Gastroesophageal sphincter (tissue), 4 donors: Measurements from ENCODE around the gene HSD17B8. TPM values are rescaled to one million over a fixed set of nuclear protein-coding genes. Genes with fewer than 3 reads are reported as not detected.

ENCODE experiments used
- ATAC-seq: fragments of 150-250 bp; one replicate; pipeline ENCODE4 v1.9.1; 2016; ENCODE audit warnings: mild to moderate bottlenecking, moderate library complexity
- H3K27ac ChIP-seq, 4 donors: fragments of 200-600 bp; sonication (generic) in 3 of 4; 1 replicate in 3 of 4; 2 replicates in 1 of 4; pipeline ENCODE4 v1.5.1; 2016 to 2019
- H3K27me3 ChIP-seq: fragments of 200-600 bp; sonication (generic); one replicate; pipeline ENCODE4 v1.5.1; 2019
- H3K36me3 ChIP-seq, 2 donors: fragments of 200-600 bp; sonication (generic); one replicate each; pipeline ENCODE4 v1.5.1; 2019; ENCODE audit warnings: control low read depth in 1 of 2
- H3K4me1 ChIP-seq, 3 donors: fragments of 200-600 bp; sonication (generic); 1 replicate in 2 of 3; 2 replicates in 1 of 3; pipeline ENCODE4 v1.5.1; 2016 to 2019; ENCODE audit warnings: control low read depth in 2 of 3
- H3K4me3 ChIP-seq, 2 donors: fragments of 200-600 bp; sonication (generic); one replicate each; pipeline ENCODE4 v1.5.1; 2019; ENCODE audit warnings: mild to moderate bottlenecking in 1 of 2, moderate library complexity in 1 of 2
- H3K9me3 ChIP-seq, 3 donors: fragments of 200-600 bp; sonication (generic); one replicate each; pipeline ENCODE4 v1.5.1; 2017 to 2019; ENCODE audit warnings: control low read depth in 2 of 3
- EP300 ChIP-seq: sonication (generic); formaldehyde crosslinking; IDR thresholded peaks from one replicate; pipeline ENCODE4 v1.6.1; 2017; ENCODE audit warnings: antibody characterized with exemption, mild to moderate bottlenecking
- POLR2A ChIP-seq, 2 donors: fragments of 450-650 bp; IDR thresholded peaks; one replicate each; pipeline ENCODE4 v1.6.1; 2017; ENCODE audit warnings: antibody characterized with exemption in 2 of 2, mild to moderate bottlenecking in 2 of 2, moderate library complexity in 1 of 2
- POLR2AphosphoS5 ChIP-seq: sonication (generic); formaldehyde crosslinking; IDR thresholded peaks from one replicate; pipeline ENCODE4 v1.6.1; 2017; ENCODE audit warnings: antibody characterized with exemption
- WGBS, 2 donors: methylation state at CpG; one replicate each; pipeline ENCODE4 v1.1.5; 2018; ENCODE audit warnings: low coverage in 1 of 2; 5-methylcytosine and 5-hydroxymethylcytosine counted together
- small RNA-seq, 4 donors: library from RNA; depleted of rRNA; stranded (forward); fragments of <200 nt; gene quantifications; one replicate each; pipeline ENCODE3, GENCODE V24; 2016
- total RNA-seq, 4 donors: library from RNA; depleted of rRNA; stranded (reverse); fragments of >200 nt; gene quantifications; one replicate each; pipeline ENCODE4 v1.1.0, GENCODE V29; 2016
- TF ChIP-seq, protein P1 (sequence below), 4 experiments: fragments of 200-600 bp in 2 of 4; fragments of 450-650 bp in 2 of 4; sonication (generic) in 1 of 4; IDR thresholded peaks; one replicate each; pipeline ENCODE4 v1.5.1; 2017 to 2019; ENCODE audit warnings: antibody characterized with exemption in 4 of 4, mild to moderate bottlenecking in 2 of 4, moderate library complexity in 2 of 4

HSD17B8 gene
- total RNA-seq, 4 donors from 2014 or later: 2.2 to 16.1 (median 12.2) TPM

DNA sequence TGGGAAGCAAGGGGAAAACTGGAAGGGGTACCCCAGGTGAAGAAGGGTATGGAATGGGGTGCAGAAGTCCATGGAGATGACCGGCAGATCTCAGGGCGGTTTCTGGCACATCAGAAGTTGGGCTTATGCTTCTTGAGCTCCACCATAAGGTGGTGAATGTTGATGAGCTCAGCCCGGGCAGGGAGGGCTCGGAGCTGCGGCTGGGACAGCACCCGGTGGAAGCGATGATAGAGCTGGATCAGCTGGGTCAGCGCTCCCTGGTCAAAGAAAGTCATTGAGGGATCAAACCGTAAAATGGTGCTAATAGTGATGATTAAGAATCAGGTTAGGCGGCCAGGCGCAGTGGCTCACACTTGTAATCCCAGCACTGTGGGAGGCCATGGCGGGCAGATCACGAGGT is 46.3 kb downstream of the HSD17B8 start:
- Histone ChIP-seq H3K27me3 (no peaks in the 10 kb centered on the region), H3K27ac (peak overlapping the region in 2 of 4 donors; percentile 86 to 89), H3K9me3 (no peaks in the 10 kb centered on the region), H3K4me3 (no peak overlapping the region), H3K4me1 (peaks cover 3 to 32% (median 20%) of the 10 kb centered on the region in 3 donors), H3K36me3 (peaks cover 0 to 34% of the 10 kb centered on the region in 2 donors)
- no peak for ATAC-seq
- 90 to 97% methylated on average over 6 to 9 of the region's 13 CpGs for WGBS, 2 donors
- TF ChIP-seq POLR2AphosphoS5 (no peak), POLR2A (IDR thresholded peaks at IDR 0.05) (no peak), EP300 (no peak)
- TF ChIP-seq, protein P1, sequence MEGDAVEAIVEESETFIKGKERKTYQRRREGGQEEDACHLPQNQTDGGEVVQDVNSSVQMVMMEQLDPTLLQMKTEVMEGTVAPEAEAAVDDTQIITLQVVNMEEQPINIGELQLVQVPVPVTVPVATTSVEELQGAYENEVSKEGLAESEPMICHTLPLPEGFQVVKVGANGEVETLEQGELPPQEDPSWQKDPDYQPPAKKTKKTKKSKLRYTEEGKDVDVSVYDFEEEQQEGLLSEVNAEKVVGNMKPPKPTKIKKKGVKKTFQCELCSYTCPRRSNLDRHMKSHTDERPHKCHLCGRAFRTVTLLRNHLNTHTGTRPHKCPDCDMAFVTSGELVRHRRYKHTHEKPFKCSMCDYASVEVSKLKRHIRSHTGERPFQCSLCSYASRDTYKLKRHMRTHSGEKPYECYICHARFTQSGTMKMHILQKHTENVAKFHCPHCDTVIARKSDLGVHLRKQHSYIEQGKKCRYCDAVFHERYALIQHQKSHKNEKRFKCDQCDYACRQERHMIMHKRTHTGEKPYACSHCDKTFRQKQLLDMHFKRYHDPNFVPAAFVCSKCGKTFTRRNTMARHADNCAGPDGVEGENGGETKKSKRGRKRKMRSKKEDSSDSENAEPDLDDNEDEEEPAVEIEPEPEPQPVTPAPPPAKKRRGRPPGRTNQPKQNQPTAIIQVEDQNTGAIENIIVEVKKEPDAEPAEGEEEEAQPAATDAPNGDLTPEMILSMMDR (IDR thresholded peaks at IDR 0.05): no peak

DNA sequence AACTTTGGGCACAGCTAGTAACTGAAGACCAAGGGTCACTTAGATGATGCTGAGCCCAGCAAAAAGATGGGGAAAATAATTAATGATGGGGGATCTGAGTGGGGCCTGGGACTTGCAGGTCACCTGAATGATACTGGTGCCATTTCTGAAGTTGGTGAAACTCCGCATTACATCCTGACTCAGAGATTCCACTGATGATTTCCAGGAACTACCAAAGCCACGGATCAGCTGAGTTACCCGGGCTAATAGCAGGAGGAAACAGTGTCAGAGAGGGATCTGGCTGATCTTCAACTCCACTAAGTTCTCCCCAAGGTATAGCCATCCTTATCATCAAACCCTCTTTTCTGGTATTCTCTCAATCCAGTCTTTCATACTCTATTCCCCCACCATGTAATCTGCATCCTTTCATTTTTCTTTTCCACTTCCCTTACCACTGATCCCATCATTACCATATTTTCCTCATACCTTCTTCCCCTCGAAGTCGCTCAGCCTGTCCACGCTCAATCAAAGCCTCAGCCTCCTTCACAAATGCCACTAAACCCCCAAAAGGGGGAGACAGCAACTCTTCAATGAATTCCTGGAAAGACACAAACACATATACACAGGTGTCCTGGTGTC is 47.0 kb downstream of the HSD17B8 start:
- TF ChIP-seq POLR2A (IDR thresholded peaks at IDR 0.05) (no peak), POLR2AphosphoS5 (no peak)
- peaks cover 0 to 34% of the 10 kb centered on the region in 2 donors for H3K36me3 ChIP-seq
- ATAC-seq: no peak
- no peaks in the 10 kb centered on the region for H3K9me3 ChIP-seq
- WGBS, 2 donors: 86 to 87% methylated on average over 6 of the region's 6 CpGs
- no peak overlapping the region for H3K4me3 ChIP-seq
- no peak overlapping the region for H3K27ac ChIP-seq
- no peaks in the 10 kb centered on the region for H3K27me3 ChIP-seq
- peaks cover 3 to 32% (median 20%) of the 10 kb centered on the region in 3 donors for H3K4me1 ChIP-seq

DNA sequence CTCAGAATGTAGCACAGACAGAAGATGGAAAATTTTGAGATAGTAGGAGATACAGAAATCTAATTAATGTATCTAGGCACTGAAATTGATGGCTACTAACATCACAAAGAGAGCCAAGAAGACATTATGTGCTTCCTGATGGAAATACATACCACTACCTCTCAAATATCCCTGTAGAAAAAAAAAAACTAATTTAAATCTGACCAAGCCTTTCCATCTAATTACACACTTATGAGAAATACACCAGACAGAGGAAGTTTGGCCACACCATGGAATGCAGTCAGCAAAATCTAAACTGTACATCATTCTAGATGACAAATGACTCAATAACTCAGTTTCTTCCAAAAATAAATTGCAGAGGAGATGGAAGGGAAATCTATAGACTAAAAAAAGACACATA is 48.3 kb downstream of the HSD17B8 start:
- peaks cover 0 to 43% of the 10 kb centered on the region in 2 donors for H3K36me3 ChIP-seq
- H3K4me3 ChIP-seq: no peak overlapping the region
- H3K4me1 ChIP-seq: peaks cover 3 to 30% (median 19%) of the 10 kb centered on the region in 3 donors
- no peak for ATAC-seq
- no peak for TF ChIP-seq POLR2A (IDR thresholded peaks at IDR 0.05)
- no peaks in the 10 kb centered on the region for H3K27me3 ChIP-seq
- no peak overlapping the region for H3K27ac ChIP-seq
- H3K9me3 ChIP-seq: no peaks in the 10 kb centered on the region

DNA sequence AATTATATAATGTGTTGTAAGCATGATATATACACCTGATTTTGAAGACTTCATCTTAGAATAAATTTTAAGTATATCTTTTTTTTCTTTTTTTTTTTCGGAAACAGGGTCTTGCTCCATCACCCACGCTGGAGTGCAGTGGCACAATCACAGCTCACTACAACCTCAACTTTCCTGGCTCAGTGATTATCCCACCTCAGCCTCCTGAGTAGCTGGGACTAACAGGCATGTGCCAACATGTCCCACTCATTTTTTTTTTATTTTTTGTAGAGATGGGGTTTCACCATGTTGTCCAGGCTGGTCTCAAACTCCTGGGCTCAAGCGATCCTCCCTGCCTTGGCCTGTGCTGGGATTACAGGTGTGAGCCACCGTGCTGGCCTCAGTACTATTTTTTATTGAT is 50.1 kb downstream of the HSD17B8 start:
- 80 to 93% methylated on average over 2 to 4 of the region's 4 CpGs for WGBS, 2 donors
- no peak for ATAC-seq
- no peak overlapping the region for H3K27ac ChIP-seq
- H3K4me1 ChIP-seq: peaks cover 3 to 16% (median 10%) of the 10 kb centered on the region in 3 donors
- H3K36me3 ChIP-seq: peaks cover 0 to 59% of the 10 kb centered on the region in 2 donors
- H3K4me3 ChIP-seq: no peak overlapping the region
- no peaks in the 10 kb centered on the region for H3K27me3 ChIP-seq
- H3K9me3 ChIP-seq: no peaks in the 10 kb centered on the region
- TF ChIP-seq, protein P1 (IDR thresholded peaks at IDR 0.05): no peak
- TF ChIP-seq POLR2AphosphoS5 (no peak), EP300 (no peak), POLR2A (IDR thresholded peaks at IDR 0.05) (no peak)

Small RNA genes lying within 50 kb of the gene (small RNA-seq; reads per million reads assigned to genes)
- 1.5 to 3.8 (median 2.6) reads per million in 4 donors for gene MIR219A1
- gene RNY4P10: 0.62 to 2.2 (median 0.99) reads per million in 4 donors

Other genes with a start within 250 kb of the HSD17B8 start
- gene BRD2, start 236.1 kb upstream of the HSD17B8 start, total RNA-seq: 100 to 1,000 TPM; 107 to 154 (median 124) TPM
- gene HLA-DOA, start 195.1 kb upstream of the HSD17B8 start, total RNA-seq: 1 to 10 TPM; 1.1 to 4.4 (median 1.8) TPM
- 100 to 1,000 TPM in 1 of 4 donors, 10 to 100 TPM in 3; 20.2 to 125 (median 45.4) TPM for gene HLA-DPA1, start 131.0 kb upstream of the HSD17B8 start, total RNA-seq
- gene HLA-DPB1, start 128.7 kb upstream of the HSD17B8 start, total RNA-seq: 10 to 100 TPM; 32.1 to 86.3 (median 66.9) TPM
- 1 to 10 TPM in 1 of 4 donors, under 1 TPM in 3; 0.35 to 1.4 (median 0.45) TPM for gene COL11A2, start 12.2 kb upstream of the HSD17B8 start, total RNA-seq
- gene RXRB, start 4.0 kb upstream of the HSD17B8 start, total RNA-seq: 10 to 100 TPM; 20.0 to 38.8 (median 28.9) TPM
- gene SLC39A7, start 3.8 kb upstream of the HSD17B8 start, total RNA-seq: 10 to 100 TPM; 54.6 to 79.9 (median 66.4) TPM
- 10 to 100 TPM; 12.5 to 23.8 (median 17.7) TPM for gene RING1, start 3.8 kb downstream of the HSD17B8 start, total RNA-seq
- gene VPS52, start 67.2 kb downstream of the HSD17B8 start, total RNA-seq: 10 to 100 TPM; 18.1 to 45.5 (median 31.5) TPM
- gene RPS18, start 67.4 kb downstream of the HSD17B8 start, total RNA-seq: 1,000 to 10,000 TPM; 1,175 to 3,464 (median 2,399) TPM
- gene B3GALT4, start 72.5 kb downstream of the HSD17B8 start, total RNA-seq: 10 to 100 TPM; 12.2 to 23.8 (median 17.3) TPM
- 10 to 100 TPM; 26.4 to 39.2 (median 35.6) TPM for gene WDR46, start 84.6 kb downstream of the HSD17B8 start, total RNA-seq
- gene PFDN6, start 84.9 kb downstream of the HSD17B8 start, total RNA-seq: 10 to 100 TPM; 40.6 to 55.5 (median 50.6) TPM
- gene RGL2, start 94.3 kb downstream of the HSD17B8 start, total RNA-seq: 10 to 100 TPM; 53.7 to 83.0 (median 60.7) TPM
- 100 to 1,000 TPM in 1 of 4 donors, 10 to 100 TPM in 3; 62.9 to 136 (median 69.2) TPM for gene TAPBP, start 109.4 kb downstream of the HSD17B8 start, total RNA-seq
- 10 to 100 TPM; 19.3 to 20.9 (median 20.1) TPM for gene ZBTB22, start 113.1 kb downstream of the HSD17B8 start, total RNA-seq
- gene DAXX, start 118.3 kb downstream of the HSD17B8 start, total RNA-seq: 10 to 100 TPM; 29.7 to 49.0 (median 48.1) TPM
- gene KIFC1, start 187.2 kb downstream of the HSD17B8 start, total RNA-seq: under 1 TPM in 2 of 4 donors, not detected in 2; 0.67 to 0.79 TPM
- 10 to 100 TPM; 73.0 to 91.0 (median 86.1) TPM for gene PHF1, start 206.4 kb downstream of the HSD17B8 start, total RNA-seq
- 100 to 1,000 TPM in 3 of 4 donors, 10 to 100 TPM in 1; 90.2 to 144 (median 124) TPM for gene CUTA, start 213.5 kb downstream of the HSD17B8 start, total RNA-seq
- 10 to 100 TPM in 3 of 4 donors, 1 to 10 TPM in 1; 9.1 to 15.9 (median 12.7) TPM for gene SYNGAP1, start 215.4 kb downstream of the HSD17B8 start, total RNA-seq
- 1 to 10 TPM; 2.2 to 4.0 (median 3.2) TPM for gene ZBTB9, start 249.9 kb downstream of the HSD17B8 start, total RNA-seq